CD4-positive, alpha-beta memory T cell (primary cell): ENCODE measurements around the gene NEB. TPM values are rescaled to one million over a fixed set of nuclear protein-coding genes. Genes with fewer than 3 reads are reported as not detected.
"Not testable (repeated sequence)": the region's sequence is repeated elsewhere in the genome, so short reads cannot be mapped to it uniquely, and the experiment has no call there.

Experiments used
- CTCF ChIA-PET: fragments of 350-600 bp; sonication (Branson Sonifier 250); formaldehyde crosslinking; loops from one replicate; lab custom pipeline; 2021; ENCODE audit warnings: inconsistent platforms; ENCODE audit not compliant: partially characterized antibody; lab: Charles Lee
- POLR2A ChIA-PET: fragments of 350-600 bp; sonication (Branson Sonifier 250); formaldehyde crosslinking; loops from one replicate; lab custom pipeline; 2021; ENCODE audit not compliant: partially characterized antibody; lab: Charles Lee
- DNase-seq, 5 donors: peaks; one replicate each; pipeline versions ENCODE4 v3.0.0 to v3.0.0-alpha.2; 2020 to 2022; ENCODE audit warnings: mixed read lengths in 1 of 5
- H3K27ac ChIP-seq: one replicate; pipeline ENCODE4 v1.7.0; 2013; ENCODE audit warnings: low read depth, low read length
- H3K27me3 ChIP-seq: 2 replicates; pipeline ENCODE4 v1.7.0; 2013; ENCODE audit warnings: mild to moderate bottlenecking, low read length, moderate library complexity; ENCODE audit not compliant: insufficient read depth
- H3K36me3 ChIP-seq: 2 replicates; pipeline ENCODE4 v1.7.0; 2013; ENCODE audit warnings: mild to moderate bottlenecking, low read length, moderate library complexity; ENCODE audit not compliant: insufficient read depth
- H3K4me1 ChIP-seq: 2 replicates; pipeline ENCODE4 v1.7.0; 2013; ENCODE audit warnings: mild to moderate bottlenecking, low read length, moderate library complexity; ENCODE audit not compliant: insufficient read depth
- H3K4me3 ChIP-seq, 2 donors: one replicate each; pipeline ENCODE4 v1.7.0; 2013; ENCODE audit warnings: low read length in 2 of 2, mild to moderate bottlenecking in 1 of 2
- H3K9me3 ChIP-seq, 2 donors: one replicate each; pipeline ENCODE4 v1.7.0; 2013; ENCODE audit warnings: low read length in 2 of 2, control low read depth in 1 of 2; ENCODE audit not compliant: control insufficient read depth in 1 of 2
- H3K27ac Mint-ChIP-seq, 7 donors: one replicate each; pipeline ENCODE4 v1.8.0; 2020 to 2021; ENCODE audit warnings: mixed read lengths in 7 of 7, mild to moderate bottlenecking in 6 of 7, inconsistent platforms in 3 of 7, moderate library complexity in 3 of 7
- H3K27me3 Mint-ChIP-seq, 2 donors: one replicate each; pipeline ENCODE4 v1.8.0; 2020 to 2021; ENCODE audit warnings: mixed read lengths in 2 of 2
- H3K36me3 Mint-ChIP-seq, 2 donors: one replicate each; pipeline ENCODE4 v1.8.0; 2020 to 2021; ENCODE audit warnings: mixed read lengths in 2 of 2, inconsistent platforms in 1 of 2, mild to moderate bottlenecking in 1 of 2
- H3K4me1 Mint-ChIP-seq, 4 donors: one replicate each; pipeline ENCODE4 v1.8.0; 2020 to 2021; ENCODE audit warnings: mixed read lengths in 4 of 4, mild to moderate bottlenecking in 1 of 4
- H3K4me3 Mint-ChIP-seq, 8 donors: one replicate each; pipeline ENCODE4 v1.8.0; 2020 to 2021; ENCODE audit warnings: mixed read lengths in 8 of 8, mild to moderate bottlenecking in 7 of 8, moderate library complexity in 6 of 8, inconsistent platforms in 3 of 8
- H3K9me3 Mint-ChIP-seq, 8 donors: one replicate each; pipeline ENCODE4 v1.8.0; 2020 to 2021; ENCODE audit warnings: mixed read lengths in 8 of 8, mild to moderate bottlenecking in 5 of 8, inconsistent platforms in 3 of 8, moderate library complexity in 1 of 8
- intact Hi-C: fragments of 100-400 bp; cut with micrococcal nuclease; formaldehyde crosslinking; loops from one replicate; pipeline ENCODE4 v1.15.1; 2023
- polyA plus RNA-seq, 2 donors: library from polyadenylated mRNA; unstranded; fragments of 300-500 nt; fragmentation: Illumina TruSeq; gene quantifications; one replicate each; pipeline ENCODE4 v1.2.3, GENCODE V29; 2021
- total RNA-seq, 2 experiments: library from RNA; stranded (reverse); gene quantifications; one replicate each; pipeline ENCODE4 v1.2.3, GENCODE V29; 2021

NEB gene
- total and polyA plus RNA-seq, 4 experiments from 2014 or later, result 0.17 to 2.1 (median 0.91) TPM; not detected in 1

DNA sequence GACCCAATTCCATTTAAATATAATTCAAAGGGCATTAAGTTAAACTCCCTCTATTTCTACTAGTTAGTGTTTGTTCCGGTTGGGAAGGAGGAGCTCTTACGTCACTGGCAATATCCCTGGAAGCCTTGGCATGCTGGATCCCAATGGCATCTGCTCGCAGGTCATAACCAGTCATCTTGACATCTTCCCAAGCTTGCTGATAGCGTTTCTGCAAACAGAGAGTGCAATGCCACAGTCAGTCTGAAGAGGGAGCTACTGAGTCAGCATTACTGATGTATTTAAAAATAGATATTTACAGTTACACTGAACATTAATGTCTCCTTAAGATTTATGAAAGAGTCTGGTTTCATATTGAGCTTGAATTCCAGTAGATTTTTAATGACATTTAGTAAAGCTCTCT lies 153.6 kb downstream of the NEB start:
- DNase-seq, H3K27me3 Mint-ChIP-seq, H3K27ac Mint-ChIP-seq, H3K9me3 ChIP-seq, CTCF ChIA-PET, H3K9me3 Mint-ChIP-seq, H3K4me3 ChIP-seq, H3K36me3 Mint-ChIP-seq, H3K4me3 Mint-ChIP-seq, H3K27ac ChIP-seq, H3K36me3 ChIP-seq, intact Hi-C loops, H3K27me3 ChIP-seq, H3K4me1 Mint-ChIP-seq, POLR2A ChIA-PET, H3K4me1 ChIP-seq: not testable (repeated sequence)

GRCh38 chr2:151577116-151577515 lies 157.2 kb downstream of the NEB start:
- Histone ChIP-seq H3K9me3 (no peaks in the 10 kb centered on the region), H3K36me3 (no peaks in the 10 kb centered on the region), H3K27me3 (no peaks in the 10 kb centered on the region), H3K4me3 (no peak overlapping the region), H3K4me1 (no peaks in the 10 kb centered on the region), H3K27ac (no peak overlapping the region)
- Mint-ChIP-seq H3K27me3 (peaks cover 2% of the 10 kb centered on the region in 2 donors), H3K4me3 (no peak overlapping the region), H3K9me3 (no peaks in the 10 kb centered on the region), H3K36me3 (peaks cover 0 to 6% of the 10 kb centered on the region in 2 donors), H3K4me1 (no peaks in the 10 kb centered on the region), H3K27ac (no peak overlapping the region)
- intact Hi-C loops, result no loop called here
- ChIA-PET CTCF (no interaction called here), POLR2A (no interaction called here)
- DNase-seq, result no peak

- no peaks in the 10 kb centered on the region for H3K4me1 ChIP-seq
- Mint-ChIP-seq H3K27ac (no peak overlapping the region), H3K36me3 (peaks cover 0 to 6% of the 10 kb centered on the region in 2 donors), H3K9me3 (no peaks in the 10 kb centered on the region), H3K4me3 (no peak overlapping the region), H3K27me3 (peaks cover 2% of the 10 kb centered on the region in 2 donors), H3K4me1 (no peaks in the 10 kb centered on the region)
- intact Hi-C loops, result no loop called here
- H3K36me3 ChIP-seq, result no peaks in the 10 kb centered on the region
- CTCF ChIA-PET, result no interaction called here
- no peaks in the 10 kb centered on the region for H3K9me3 ChIP-seq
- H3K27me3 ChIP-seq, result no peaks in the 10 kb centered on the region
- POLR2A ChIA-PET, result no interaction called here
- no peak overlapping the region for H3K4me3 ChIP-seq
- DNase-seq, result no peak
- no peak overlapping the region for H3K27ac ChIP-seq
These were observed 158.2 kb downstream of the NEB start for GRCh38 chr2:151576080-151576479.

DNA sequence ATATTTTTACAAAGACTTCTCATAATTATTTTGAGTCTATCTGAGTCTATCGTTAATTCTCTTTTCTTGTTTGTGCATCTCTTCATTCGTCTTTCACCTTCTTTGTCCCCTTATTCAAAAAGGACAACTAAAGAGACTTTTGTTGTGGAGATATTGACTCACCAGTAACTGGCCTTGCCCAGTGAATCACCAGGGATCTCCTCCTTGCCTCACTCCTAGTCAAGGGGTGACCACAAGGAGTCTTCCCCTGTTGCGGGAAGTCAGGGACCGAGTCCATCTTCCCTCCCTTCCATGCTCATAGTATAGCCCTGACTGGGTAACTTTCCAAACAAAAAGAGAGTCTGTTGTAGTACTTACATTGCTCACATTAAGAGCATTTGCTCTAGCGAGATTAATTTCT lies 158.9 kb downstream of the NEB start:
- Mint-ChIP-seq H3K27me3 (peaks cover 2% of the 10 kb centered on the region in 2 donors), H3K27ac (no peak overlapping the region), H3K4me1 (no peaks in the 10 kb centered on the region), H3K4me3 (no peak overlapping the region), H3K9me3 (no peaks in the 10 kb centered on the region), H3K36me3 (peaks cover 0 to 6% of the 10 kb centered on the region in 2 donors)
- Histone ChIP-seq H3K27ac (no peak overlapping the region), H3K36me3 (no peaks in the 10 kb centered on the region), H3K27me3 (no peaks in the 10 kb centered on the region), H3K4me1 (no peaks in the 10 kb centered on the region), H3K9me3 (no peaks in the 10 kb centered on the region), H3K4me3 (no peak overlapping the region)
- intact Hi-C loops, result no loop called here
- ChIA-PET POLR2A (no interaction called here), CTCF (no interaction called here)
- DNase-seq, result no peak

GRCh38 chr2:151570191-151570590 lies 164.1 kb downstream of the NEB start:
- ChIA-PET CTCF (no interaction called here), POLR2A (no interaction called here)
- H3K36me3 Mint-ChIP-seq, result peaks cover 0 to 15% of the 10 kb centered on the region in 2 donors
- DNase-seq, result no peak
- intact Hi-C loops, result no loop called here
- Histone ChIP-seq H3K4me1 (no peaks in the 10 kb centered on the region), H3K27ac (no peak overlapping the region), H3K4me3 (no peak overlapping the region), H3K9me3 (no peaks in the 10 kb centered on the region), H3K36me3 (no peaks in the 10 kb centered on the region), H3K27me3 (no peaks in the 10 kb centered on the region)
- no peak overlapping the region for H3K27ac Mint-ChIP-seq
- no peaks in the 10 kb centered on the region for H3K4me1 Mint-ChIP-seq
- H3K27me3 Mint-ChIP-seq, result no peaks in the 10 kb centered on the region
- H3K9me3 Mint-ChIP-seq, result no peaks in the 10 kb centered on the region
- no peak overlapping the region for H3K4me3 Mint-ChIP-seq

GRCh38 chr2:151569167-151569566 lies 165.1 kb downstream of the NEB start:
- CTCF ChIA-PET, result no interaction called here

DNA sequence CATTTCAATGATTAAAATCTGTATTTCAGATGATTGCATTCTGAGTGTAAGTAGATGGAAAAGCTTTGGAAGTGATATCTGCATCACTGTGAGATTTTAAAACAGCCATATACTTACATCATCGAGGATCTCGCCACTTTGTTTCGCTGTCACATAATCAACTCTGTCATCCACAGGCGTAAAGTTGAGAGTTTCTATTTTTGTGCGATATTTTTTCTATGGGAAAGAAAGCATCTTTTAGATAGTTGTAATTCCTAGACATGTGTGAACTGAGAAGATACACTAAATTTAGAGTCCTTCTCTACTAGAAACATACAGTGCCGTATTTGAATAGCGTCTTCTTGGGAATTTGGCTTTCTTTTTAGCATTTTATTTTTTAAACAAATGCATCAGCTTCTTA lies 165.8 kb downstream of the NEB start:
- H3K36me3 Mint-ChIP-seq, result peaks cover 0 to 26% of the 10 kb centered on the region in 2 donors
- ChIA-PET POLR2A (no interaction called here), CTCF (no interaction called here)
- H3K4me3 Mint-ChIP-seq, result no peak overlapping the region
- H3K27me3 ChIP-seq, result no peaks in the 10 kb centered on the region
- intact Hi-C loops, result no loop called here
- no peak overlapping the region for H3K4me3 ChIP-seq
- peaks cover 0 to 2% (median 0%) of the 10 kb centered on the region in 8 donors for H3K9me3 Mint-ChIP-seq
- no peak for DNase-seq
- no peaks in the 10 kb centered on the region for H3K9me3 ChIP-seq
- no peaks in the 10 kb centered on the region for H3K36me3 ChIP-seq
- no peak overlapping the region for H3K27ac Mint-ChIP-seq
- no peaks in the 10 kb centered on the region for H3K27me3 Mint-ChIP-seq
- no peaks in the 10 kb centered on the region for H3K4me1 Mint-ChIP-seq
- no peak overlapping the region for H3K27ac ChIP-seq
- no peaks in the 10 kb centered on the region for H3K4me1 ChIP-seq

More at GRCh38 chr2:151569167-151569566, 165.1 kb downstream of the NEB start:
- Histone ChIP-seq H3K27ac (no peak overlapping the region), H3K9me3 (no peaks in the 10 kb centered on the region), H3K36me3 (no peaks in the 10 kb centered on the region), H3K4me3 (no peak overlapping the region), H3K4me1 (no peaks in the 10 kb centered on the region), H3K27me3 (no peaks in the 10 kb centered on the region)
- Mint-ChIP-seq H3K27ac (no peak overlapping the region), H3K9me3 (no peaks in the 10 kb centered on the region), H3K27me3 (no peaks in the 10 kb centered on the region), H3K4me1 (no peaks in the 10 kb centered on the region), H3K36me3 (peaks cover 0 to 21% of the 10 kb centered on the region in 2 donors), H3K4me3 (no peak overlapping the region)
- no peak for DNase-seq
- intact Hi-C loops, result no loop called here
- POLR2A ChIA-PET, result no interaction called here

GRCh38 chr2:151567006-151567405 lies 167.3 kb downstream of the NEB start:
- Histone ChIP-seq H3K9me3 (no peaks in the 10 kb centered on the region), H3K4me3 (no peak overlapping the region), H3K36me3 (no peaks in the 10 kb centered on the region), H3K27me3 (no peaks in the 10 kb centered on the region), H3K27ac (no peak overlapping the region), H3K4me1 (no peaks in the 10 kb centered on the region)
- ChIA-PET POLR2A (no interaction called here), CTCF (no interaction called here)
- H3K9me3 Mint-ChIP-seq, result peaks cover 0 to 2% (median 0%) of the 10 kb centered on the region in 8 donors
- no peak overlapping the region for H3K4me3 Mint-ChIP-seq
- no peaks in the 10 kb centered on the region for H3K27me3 Mint-ChIP-seq
- intact Hi-C loops, result no loop called here
- H3K4me1 Mint-ChIP-seq, result no peaks in the 10 kb centered on the region
- DNase-seq, result no peak
- H3K27ac Mint-ChIP-seq, result no peak overlapping the region
- H3K36me3 Mint-ChIP-seq, result peaks cover 0 to 29% of the 10 kb centered on the region in 2 donors
